ENCODE data around the gene ITPK1. TPM values are rescaled to one million over a fixed set of nuclear protein-coding genes. Genes with fewer than 3 reads are reported as not detected.

ITPK1 gene
- total RNA-seq, 1 experiment from 2014 or later = 133 TPM

DNA sequence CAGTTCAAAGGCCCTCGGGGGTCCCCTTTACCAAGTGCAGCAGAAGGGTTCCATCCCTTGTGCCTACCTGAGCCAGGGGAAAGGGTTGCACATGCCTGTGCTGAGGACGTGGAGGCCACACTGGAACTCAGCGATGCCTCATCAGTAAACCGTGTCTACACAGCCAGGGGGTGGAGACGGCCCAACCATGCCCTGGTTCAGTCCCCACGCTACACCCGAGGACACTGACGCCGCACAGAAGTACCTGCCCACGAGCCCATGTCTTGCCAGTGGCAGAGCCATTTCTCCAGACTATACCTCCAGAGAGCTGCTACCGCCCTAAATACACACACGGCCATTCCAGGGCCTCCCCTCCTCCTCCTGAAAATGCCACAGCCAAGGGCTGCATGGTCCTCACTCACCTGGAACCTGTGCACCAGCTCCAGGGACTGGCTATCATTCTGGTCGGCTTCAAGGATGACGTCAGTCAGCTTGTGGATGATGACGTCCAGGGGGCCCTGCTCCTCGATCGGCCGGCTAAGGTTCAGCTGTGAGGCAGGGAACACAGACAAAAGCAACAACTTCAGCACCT is 99.4 kb downstream of the ITPK1 start:
- BruUV-seq (replicated peaks) = no TSS peak
- Mint-ChIP-seq H3K4me3 (ENCODE audit: unreplicated experiment) (no peak overlapping the region), H3K27me3 (ENCODE audit: insufficient read depth, unreplicated experiment) (no peaks in the 10 kb centered on the region), H3K4me1 (ENCODE audit: insufficient read depth, unreplicated experiment) (peaks cover 25% of the 10 kb centered on the region), H3K27ac (ENCODE audit: low read depth, unreplicated experiment) (no peak overlapping the region), H3K9me3 (ENCODE audit: unreplicated experiment) (no peaks in the 10 kb centered on the region), H3K36me3 (ENCODE audit: insufficient read depth, unreplicated experiment) (peaks cover 29% of the 10 kb centered on the region)
- intact Hi-C loops (cut with micrococcal nuclease) = no loop called here
- TF ChIP-seq, protein P1, sequence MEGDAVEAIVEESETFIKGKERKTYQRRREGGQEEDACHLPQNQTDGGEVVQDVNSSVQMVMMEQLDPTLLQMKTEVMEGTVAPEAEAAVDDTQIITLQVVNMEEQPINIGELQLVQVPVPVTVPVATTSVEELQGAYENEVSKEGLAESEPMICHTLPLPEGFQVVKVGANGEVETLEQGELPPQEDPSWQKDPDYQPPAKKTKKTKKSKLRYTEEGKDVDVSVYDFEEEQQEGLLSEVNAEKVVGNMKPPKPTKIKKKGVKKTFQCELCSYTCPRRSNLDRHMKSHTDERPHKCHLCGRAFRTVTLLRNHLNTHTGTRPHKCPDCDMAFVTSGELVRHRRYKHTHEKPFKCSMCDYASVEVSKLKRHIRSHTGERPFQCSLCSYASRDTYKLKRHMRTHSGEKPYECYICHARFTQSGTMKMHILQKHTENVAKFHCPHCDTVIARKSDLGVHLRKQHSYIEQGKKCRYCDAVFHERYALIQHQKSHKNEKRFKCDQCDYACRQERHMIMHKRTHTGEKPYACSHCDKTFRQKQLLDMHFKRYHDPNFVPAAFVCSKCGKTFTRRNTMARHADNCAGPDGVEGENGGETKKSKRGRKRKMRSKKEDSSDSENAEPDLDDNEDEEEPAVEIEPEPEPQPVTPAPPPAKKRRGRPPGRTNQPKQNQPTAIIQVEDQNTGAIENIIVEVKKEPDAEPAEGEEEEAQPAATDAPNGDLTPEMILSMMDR (IDR thresholded peaks at IDR 0.05; ENCODE audit: unreplicated experiment) = no peak
- ChIA-PET CTCF (no interaction called here), POLR2A (no interaction called here)
- no peak for DNase-seq (ENCODE audit: unreplicated experiment)

DNA sequence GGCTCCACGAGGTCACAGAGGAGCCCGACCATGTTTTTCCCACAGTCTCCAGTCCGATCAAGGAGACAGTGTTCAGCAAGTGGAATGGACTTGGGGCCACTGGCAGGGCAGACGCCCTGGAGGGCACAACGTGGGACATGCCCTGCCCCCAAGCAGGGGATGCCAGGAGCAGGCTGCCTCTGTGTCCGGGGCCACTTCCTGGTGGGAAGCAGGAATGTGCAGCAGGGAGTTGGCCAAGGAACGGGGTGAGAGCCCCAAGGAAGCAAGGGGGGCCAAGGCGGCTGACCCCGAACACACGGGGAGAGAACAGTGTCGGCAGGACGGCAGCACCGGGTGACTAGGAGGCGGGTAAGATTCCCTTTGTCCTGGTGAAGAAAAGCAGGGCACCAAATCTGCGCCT is 100.2 kb downstream of the ITPK1 start:
- H3K4me3 Mint-ChIP-seq (ENCODE audit: unreplicated experiment) = no peak overlapping the region
- H3K36me3 Mint-ChIP-seq (ENCODE audit: insufficient read depth, unreplicated experiment) = peaks cover 29% of the 10 kb centered on the region
- ChIA-PET CTCF (interaction anchor here (0.7 kb wide), 1 partner anchor 8 kb away, joined by 3 read pairs; no protein-coding TSS in a partner anchor), POLR2A (no interaction called here)
- no TSS peak for BruUV-seq (replicated peaks)
- H3K4me1 Mint-ChIP-seq (ENCODE audit: insufficient read depth, unreplicated experiment) = peaks cover 25% of the 10 kb centered on the region
- no peaks in the 10 kb centered on the region for H3K27me3 Mint-ChIP-seq (ENCODE audit: insufficient read depth, unreplicated experiment)
- DNase-seq (ENCODE audit: unreplicated experiment) = no peak
- TF ChIP-seq, protein P1 (IDR thresholded peaks at IDR 0.05; ENCODE audit: unreplicated experiment) = no peak
- no peaks in the 10 kb centered on the region for H3K9me3 Mint-ChIP-seq (ENCODE audit: unreplicated experiment)
- intact Hi-C loops (cut with micrococcal nuclease) = no loop called here
- no peak overlapping the region for H3K27ac Mint-ChIP-seq (ENCODE audit: low read depth, unreplicated experiment)

DNA sequence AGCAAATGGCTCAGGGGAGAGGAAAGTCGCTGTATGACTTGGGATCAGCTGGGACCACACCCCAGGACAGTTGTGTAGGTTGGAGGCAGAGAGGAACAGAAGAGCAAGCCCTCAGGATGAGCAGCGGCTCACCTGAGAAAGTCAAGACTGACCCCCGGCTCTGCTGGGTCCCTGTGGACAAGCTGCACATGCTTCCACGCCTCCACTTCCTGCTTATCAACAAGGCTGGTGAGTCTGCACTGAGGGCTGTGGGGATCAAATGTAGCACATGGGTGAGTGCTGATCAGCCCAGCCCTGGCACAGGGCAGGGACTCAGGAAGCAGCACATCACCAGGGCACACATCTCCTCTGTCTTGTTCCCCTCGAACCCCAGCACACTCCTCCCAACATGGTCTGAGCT is 100.7 kb downstream of the ITPK1 start:
- DNase-seq (ENCODE audit: unreplicated experiment) = no peak
- intact Hi-C loops (cut with micrococcal nuclease) = no loop called here
- Mint-ChIP-seq H3K9me3 (ENCODE audit: unreplicated experiment) (no peaks in the 10 kb centered on the region), H3K27ac (ENCODE audit: low read depth, unreplicated experiment) (peak overlapping the region; percentile 81), H3K4me1 (ENCODE audit: insufficient read depth, unreplicated experiment) (peaks cover 25% of the 10 kb centered on the region), H3K4me3 (ENCODE audit: unreplicated experiment) (no peak overlapping the region), H3K36me3 (ENCODE audit: insufficient read depth, unreplicated experiment) (peaks cover 29% of the 10 kb centered on the region), H3K27me3 (ENCODE audit: insufficient read depth, unreplicated experiment) (no peaks in the 10 kb centered on the region)
- POLR2A ChIA-PET = no interaction called here
- CTCF ChIA-PET = interaction anchor here (0.7 kb wide), 1 partner anchor 9 kb away, joined by 3 read pairs; no protein-coding TSS in a partner anchor
- no TSS peak for BruUV-seq (replicated peaks)
- TF ChIP-seq, protein P1 (IDR thresholded peaks at IDR 0.05; ENCODE audit: unreplicated experiment) = no peak

DNA sequence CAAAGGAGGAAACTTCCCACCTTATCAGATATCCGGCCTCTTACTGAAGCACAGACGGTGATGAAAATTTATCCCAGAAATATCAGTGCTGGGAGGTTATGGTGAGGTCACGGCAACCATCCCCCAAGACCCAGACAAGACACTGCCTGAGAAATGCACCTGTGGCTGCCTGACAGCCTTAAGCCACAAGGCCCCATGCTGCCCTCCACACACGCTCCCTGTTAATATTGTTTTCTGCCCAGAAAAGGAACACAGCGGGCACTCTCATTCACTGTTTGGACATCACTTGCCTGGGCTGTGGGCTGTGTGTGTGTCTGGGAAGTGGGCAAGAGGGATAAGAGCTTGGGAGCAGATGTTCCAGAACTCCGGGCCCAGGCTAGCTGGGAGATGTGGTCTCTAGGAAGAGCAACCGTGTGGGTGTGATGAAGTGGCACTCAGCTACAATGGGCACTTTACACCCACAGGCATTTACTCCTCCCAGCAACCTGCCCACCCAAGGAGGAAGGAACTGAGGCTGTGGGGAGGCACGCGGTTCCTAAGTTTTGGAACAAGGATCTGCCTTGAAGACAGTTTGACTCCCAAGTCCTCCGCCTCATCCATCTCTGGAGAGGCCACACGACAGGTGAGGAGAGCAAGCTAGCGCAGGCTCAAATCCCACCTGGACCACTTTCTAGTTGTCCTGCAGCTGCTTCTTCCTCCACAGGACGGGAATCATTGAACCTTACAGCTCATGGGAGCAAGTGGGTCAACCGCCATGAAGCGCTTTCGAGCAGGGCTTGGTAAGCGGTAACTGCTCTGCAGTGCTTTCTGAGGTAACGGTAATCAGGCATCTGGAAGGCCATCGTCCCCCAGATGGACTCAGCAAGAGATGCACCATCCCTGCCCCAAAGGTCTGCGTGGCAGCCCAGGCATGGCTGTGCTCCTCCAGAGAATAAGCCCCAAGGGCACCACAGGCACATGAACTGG is 101.4 kb downstream of the ITPK1 start:
- Mint-ChIP-seq H3K4me1 (ENCODE audit: insufficient read depth, unreplicated experiment) (peaks cover 25% of the 10 kb centered on the region), H3K9me3 (ENCODE audit: unreplicated experiment) (no peaks in the 10 kb centered on the region), H3K27ac (ENCODE audit: low read depth, unreplicated experiment) (peak overlapping the region; percentile 81), H3K27me3 (ENCODE audit: insufficient read depth, unreplicated experiment) (no peaks in the 10 kb centered on the region), H3K36me3 (ENCODE audit: insufficient read depth, unreplicated experiment) (peaks cover 29% of the 10 kb centered on the region), H3K4me3 (ENCODE audit: unreplicated experiment) (no peak overlapping the region)
- POLR2A ChIA-PET = no interaction called here
- DNase-seq (ENCODE audit: unreplicated experiment) = no peak
- TF ChIP-seq, protein P1 (IDR thresholded peaks at IDR 0.05; ENCODE audit: unreplicated experiment) = no peak
- intact Hi-C loops (cut with micrococcal nuclease) = no loop called here
- CTCF ChIA-PET = interaction anchor here (0.5 to 0.7 kb wide), 2 partner anchors 9 to 891 kb away, joined by 3 read pairs; no protein-coding TSS in a partner anchor
- no TSS peak for BruUV-seq (replicated peaks)

Data from MCF 10A (cell line).